H9 (cell line): ENCODE results near the gene KCNAB3. TPM values are rescaled to one million over a fixed set of nuclear protein-coding genes. Genes with fewer than 3 reads are reported as not detected.

Experiments
- DNase-seq: peaks from one replicate; pipeline ENCODE4 v3.0.0-alpha.2; 2017
- H2AFZ ChIP-seq: one replicate; pipeline ENCODE4 v1.6.1; 2013; ENCODE audit warnings: mild to moderate bottlenecking, low read length, control low read depth, moderate library complexity
- H2AK5ac ChIP-seq: 2 replicates; pipeline ENCODE4 v1.6.1; 2013; ENCODE audit warnings: low read length, control low read depth, mixed read lengths; ENCODE audit not compliant: insufficient read length
- H2BK120ac ChIP-seq: one replicate; pipeline ENCODE4 v1.6.1; 2013; ENCODE audit warnings: low read depth, mild to moderate bottlenecking, low read length, control low read depth, inconsistent platforms; ENCODE audit not compliant: poor library complexity, severe bottlenecking
- H2BK12ac ChIP-seq: 2 replicates; pipeline ENCODE4 v1.6.1; 2013; ENCODE audit warnings: low read length, control low read depth, mixed read lengths, low read depth; ENCODE audit not compliant: insufficient read length
- H2BK15ac ChIP-seq: 2 replicates; pipeline ENCODE4 v1.6.1; 2013; ENCODE audit warnings: low read depth, low read length, control low read depth
- H2BK20ac ChIP-seq: one replicate; pipeline ENCODE4 v1.6.1; 2013; ENCODE audit warnings: low read depth, mild to moderate bottlenecking, low read length, control low read depth, inconsistent platforms; ENCODE audit not compliant: poor library complexity, severe bottlenecking
- H2BK5ac ChIP-seq: 2 replicates; pipeline ENCODE4 v1.6.1; 2013; ENCODE audit warnings: low read length, control low read depth, mixed read lengths; ENCODE audit not compliant: insufficient read length
- H3K14ac ChIP-seq: 2 replicates; pipeline ENCODE4 v1.6.1; 2013; ENCODE audit warnings: low read length, control low read depth; ENCODE audit not compliant: insufficient read depth
- H3K18ac ChIP-seq: 2 replicates; pipeline ENCODE4 v1.6.1; 2013; ENCODE audit warnings: low read depth, mild to moderate bottlenecking, mixed read lengths, low read length, control low read depth; ENCODE audit not compliant: insufficient read length
- H3K23ac ChIP-seq: 2 replicates; pipeline ENCODE4 v1.6.1; 2013; ENCODE audit warnings: low read length, control low read depth, mixed read lengths, low read depth; ENCODE audit not compliant: insufficient read length
- H3K23me2 ChIP-seq: 2 replicates; pipeline ENCODE4 v1.6.1; 2013; ENCODE audit warnings: low read depth, mild to moderate bottlenecking, mixed read lengths, low read length, control low read depth; ENCODE audit not compliant: insufficient read length, poor library complexity, severe bottlenecking
- H3K27ac ChIP-seq: 2 replicates; pipeline ENCODE4 v1.5.1; 2013; ENCODE audit warnings: low read length, control low read depth, mixed read lengths, low read depth; ENCODE audit not compliant: insufficient read length
- H3K27me3 ChIP-seq: 2 replicates; pipeline ENCODE4 v1.6.1; 2013; ENCODE audit warnings: low read length, control low read depth, inconsistent platforms; ENCODE audit not compliant: insufficient read depth
- H3K4ac ChIP-seq: 2 replicates; pipeline ENCODE4 v1.6.1; 2013; ENCODE audit warnings: low read depth, mild to moderate bottlenecking, control low read depth, inconsistent platforms, low read length, moderate library complexity
- H3K4me1 ChIP-seq: 2 replicates; pipeline ENCODE4 v1.6.1; 2013; ENCODE audit warnings: low read length, control low read depth, inconsistent platforms; ENCODE audit not compliant: insufficient read depth
- H3K4me2 ChIP-seq: 2 replicates; pipeline ENCODE4 v1.6.1; 2013; ENCODE audit warnings: low read length, control low read depth, mixed read lengths; ENCODE audit not compliant: insufficient read length, insufficient read depth
- H3K56ac ChIP-seq: 2 replicates; pipeline ENCODE4 v1.6.1; 2013; ENCODE audit warnings: low read depth, mild to moderate bottlenecking, mixed read lengths, low read length, control low read depth; ENCODE audit not compliant: insufficient read length
- H3K79me1 ChIP-seq: 2 replicates; pipeline ENCODE4 v1.6.1; 2013; ENCODE audit warnings: low read depth, mild to moderate bottlenecking, moderate library complexity, low read length, control low read depth, inconsistent platforms; ENCODE audit not compliant: insufficient read depth, poor library complexity, severe bottlenecking
- H3K79me2 ChIP-seq: 2 replicates; pipeline ENCODE4 v1.6.1; 2013; ENCODE audit warnings: low read length, control low read depth, inconsistent platforms; ENCODE audit not compliant: insufficient read depth
- H3K9ac ChIP-seq: 2 replicates; pipeline ENCODE4 v1.6.1; 2013; ENCODE audit warnings: low read length, control low read depth, mixed read lengths; ENCODE audit not compliant: insufficient read length; ENCODE audit errors: extremely low read depth
- H3K9me3 ChIP-seq: one replicate; pipeline ENCODE4 v1.6.1; 2013; ENCODE audit warnings: low read depth, low read length, inconsistent platforms; ENCODE audit not compliant: control insufficient read depth
- H3T11ph ChIP-seq: one replicate; pipeline ENCODE4 v1.6.1; 2013; ENCODE audit warnings: mild to moderate bottlenecking, low read length, control low read depth, inconsistent platforms
- H4K20me1 ChIP-seq: one replicate; pipeline ENCODE4 v1.6.1; 2013; ENCODE audit not compliant: control insufficient read depth, insufficient read length, insufficient read depth
- H4K5ac ChIP-seq: 2 replicates; pipeline ENCODE4 v1.6.1; 2013; ENCODE audit warnings: low read depth, mild to moderate bottlenecking, mixed read lengths, low read length, control low read depth; ENCODE audit not compliant: insufficient read length
- H4K8ac ChIP-seq: replicated peaks from 2 replicates; pipeline ENCODE4 v1.6.1; 2013; ENCODE audit warnings: low read length, control low read depth, mixed read lengths, low read depth; ENCODE audit not compliant: insufficient read length
- H4K91ac ChIP-seq: 2 replicates; pipeline ENCODE4 v1.6.1; 2013; ENCODE audit warnings: low read depth, mild to moderate bottlenecking, moderate library complexity, mixed read lengths, low read length, control low read depth; ENCODE audit not compliant: insufficient read length
- H3K27ac Mint-ChIP-seq, 3 experiments: 2 replicates in 2 of 3; 3 replicates in 1 of 3; pipeline ENCODE4 v1.8.0; 2020 to 2021; ENCODE audit warnings: mixed read lengths in 3 of 3, mild to moderate bottlenecking in 1 of 3, moderate library complexity in 1 of 3
- H3K27me3 Mint-ChIP-seq: 2 replicates; pipeline ENCODE4 v1.8.0; 2021; ENCODE audit warnings: low read depth, mild to moderate bottlenecking, moderate library complexity, mixed read lengths
- H3K36me3 Mint-ChIP-seq, 3 experiments: 2 replicates in 2 of 3; 3 replicates in 1 of 3; pipeline ENCODE4 v1.8.0; 2020 to 2021; ENCODE audit warnings: low read depth in 3 of 3, mixed read lengths in 3 of 3; ENCODE audit not compliant: insufficient read depth in 1 of 3
- H3K4me1 Mint-ChIP-seq, 2 experiments: 2 replicates each; pipeline ENCODE4 v1.8.0; 2020; ENCODE audit warnings: mixed read lengths in 2 of 2
- H3K4me3 Mint-ChIP-seq, 2 experiments: 2 replicates in 1 of 2; 3 replicates in 1 of 2; pipeline ENCODE4 v1.8.0; 2020 to 2021; ENCODE audit warnings: mild to moderate bottlenecking in 2 of 2, mixed read lengths in 2 of 2, moderate library complexity in 1 of 2
- H3K9me3 Mint-ChIP-seq, 2 experiments: 2 replicates in 1 of 2; 3 replicates in 1 of 2; pipeline ENCODE4 v1.8.0; 2020; ENCODE audit warnings: mild to moderate bottlenecking in 2 of 2, mixed read lengths in 2 of 2, moderate library complexity in 1 of 2
- CTCF ChIP-seq: fragments of 200-600 bp; sonication (generic); conservative IDR thresholded peaks from 3 replicates; pipeline ENCODE4 v1.8.0; 2021; ENCODE audit warnings: antibody characterized with exemption, mild to moderate bottlenecking
- WGBS: extraction: QIAGEN DNeasy Blood & Tissue Kit; methylation state at CpG from one replicate; pipeline ENCODE4 v1.1.7; 2013; ENCODE audit warnings: missing lambda C conversion rate, low lambda C conversion rate, mixed read lengths; ENCODE audit not compliant: insufficient read length; ENCODE audit errors: extremely low coverage; 5-methylcytosine and 5-hydroxymethylcytosine counted together
- total RNA-seq: library from RNA; stranded (reverse); gene quantifications from 2 replicates; pipeline ENCODE4 v1.2.1, GENCODE V29; 2021

KCNAB3 gene
- total RNA-seq, 1 experiment from 2014 or later = 6.4 TPM

GRCh38 chr17:7945651-7946050 is 16.0 kb upstream of the KCNAB3 start:
- Mint-ChIP-seq H3K27me3 (no peaks in the 10 kb centered on the region), H3K4me1 (no peaks in the 10 kb centered on the region), H3K4me3 (no peak overlapping the region), H3K36me3 (peaks cover 25 to 84% (median 77%) of the 10 kb centered on the region in 3 experiments; a peak in 6 of 7 replicates), H3K27ac (no peak overlapping the region), H3K9me3 (no peaks in the 10 kb centered on the region)
- Histone ChIP-seq H2BK15ac (no peak overlapping the region), H3K79me1 (no peaks in the 10 kb centered on the region), H3K4ac (no peak overlapping the region), H3K23me2 (no peaks in the 10 kb centered on the region), H3K23ac (no peak overlapping the region), H3K9me3 (no peaks in the 10 kb centered on the region), H3K4me2 (no peak overlapping the region), H3K14ac (no peak overlapping the region), H2BK120ac (no peak overlapping the region), H4K20me1 (no peaks in the 10 kb centered on the region), H2AK5ac (no peak overlapping the region), H3K27ac (no peak overlapping the region), H3T11ph (no peak overlapping the region), H3K9ac (no peak overlapping the region), H3K56ac (no peak overlapping the region), H3K18ac (no peak overlapping the region), H2AFZ (no peak overlapping the region), H2BK5ac (no peak overlapping the region), H2BK20ac (no peak overlapping the region), H4K91ac (no peak overlapping the region), H4K5ac (no peak overlapping the region), H3K4me1 (no peaks in the 10 kb centered on the region), H2BK12ac (no peak overlapping the region), H4K8ac (no peak overlapping the region), H3K79me2 (no peaks in the 10 kb centered on the region), H3K27me3 (no peaks in the 10 kb centered on the region)
- no CpG with 5 or more reads among the region's 7 CpGs for WGBS
- no peak for TF ChIP-seq CTCF
- DNase-seq = no peak
